HG02763 (cell line): ENCODE results near the gene TRIM33.
"Not testable (repeated sequence)": the region's sequence is repeated elsewhere in the genome, so short reads cannot be mapped to it uniquely, and the experiment has no call there.

Experiments
- ATAC-seq: cut with Tn5 transposase; IDR thresholded peaks from one replicate; pipeline ENCODE4 v1.9.1; 2021; ENCODE audit warnings: mild to moderate bottlenecking, moderate library complexity; ENCODE audit not compliant: unreplicated experiment

Gene TRIM33

DNA sequence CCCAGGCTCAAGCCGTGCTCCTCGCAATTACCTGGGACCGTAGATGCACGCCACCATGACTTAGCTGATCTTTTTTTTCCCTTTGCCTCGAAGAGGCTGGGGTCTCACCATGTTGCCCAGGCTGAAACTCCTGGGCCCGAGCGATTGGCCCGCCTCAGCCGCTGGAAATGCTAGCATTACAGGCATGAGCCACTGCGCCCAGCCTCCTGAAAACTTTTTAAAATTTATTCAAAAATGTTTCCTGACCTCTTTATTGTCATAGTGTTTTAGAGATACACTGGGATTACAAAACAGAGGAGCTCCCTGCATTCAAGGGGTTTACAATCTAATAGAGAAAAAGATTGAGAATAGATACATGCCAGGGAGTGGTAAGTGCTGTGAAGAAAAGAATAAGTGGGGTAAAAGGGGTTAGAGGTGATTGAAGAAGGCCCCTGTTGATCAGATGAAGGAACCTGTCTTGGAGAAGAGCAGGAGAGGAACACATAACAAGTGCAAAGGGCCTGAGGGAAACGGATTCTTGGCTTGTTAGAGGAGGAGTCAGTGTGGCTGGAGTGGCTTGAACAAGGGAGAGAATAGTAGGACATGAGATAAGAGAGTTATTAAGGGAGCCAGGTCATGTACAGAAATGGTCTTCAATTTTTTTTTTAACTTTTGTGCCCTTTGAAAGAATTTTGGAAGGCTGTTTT, 1.7 kb upstream of the TRIM33 start:
- ATAC-seq: no peak

DNA sequence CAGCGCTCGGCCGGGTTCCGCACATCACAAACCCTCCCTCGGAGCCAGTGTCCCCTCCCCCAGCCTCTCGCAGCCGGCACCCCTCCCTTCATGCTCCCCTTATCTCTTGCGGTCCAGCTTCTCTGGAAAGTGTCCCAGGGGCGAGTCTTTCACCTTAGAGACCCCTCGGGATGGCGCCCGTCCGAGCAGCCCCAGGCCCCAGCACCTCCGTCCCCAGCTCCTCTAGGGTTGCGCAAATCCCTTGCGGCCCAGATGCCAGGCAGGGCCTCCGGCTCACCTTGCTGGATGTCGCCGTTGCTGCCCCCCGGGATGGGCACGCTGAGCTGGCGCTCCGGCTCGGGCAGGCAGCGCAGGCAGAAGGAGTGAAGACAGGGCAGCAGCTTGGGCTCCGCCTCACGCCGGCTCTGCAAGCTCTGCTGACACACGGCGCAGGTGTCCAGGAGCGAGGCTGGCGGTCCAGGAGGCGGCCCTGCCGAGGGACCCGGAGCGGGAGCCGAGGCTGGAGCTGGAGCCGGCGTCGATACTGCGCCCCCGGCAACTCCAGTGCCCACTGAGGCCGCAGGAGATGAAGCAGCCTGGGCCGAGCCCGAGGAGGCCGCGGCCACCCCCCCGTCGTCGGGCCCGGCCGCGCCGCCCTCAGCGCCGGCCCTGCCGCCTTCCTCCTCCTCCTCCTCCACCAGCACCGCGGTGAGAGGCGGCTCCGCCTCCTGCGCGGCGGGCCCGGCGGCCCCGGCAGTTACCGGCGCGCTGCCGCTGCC, 550 bp downstream of the TRIM33 start:
- ATAC-seq: peak; percentile 59

DNA sequence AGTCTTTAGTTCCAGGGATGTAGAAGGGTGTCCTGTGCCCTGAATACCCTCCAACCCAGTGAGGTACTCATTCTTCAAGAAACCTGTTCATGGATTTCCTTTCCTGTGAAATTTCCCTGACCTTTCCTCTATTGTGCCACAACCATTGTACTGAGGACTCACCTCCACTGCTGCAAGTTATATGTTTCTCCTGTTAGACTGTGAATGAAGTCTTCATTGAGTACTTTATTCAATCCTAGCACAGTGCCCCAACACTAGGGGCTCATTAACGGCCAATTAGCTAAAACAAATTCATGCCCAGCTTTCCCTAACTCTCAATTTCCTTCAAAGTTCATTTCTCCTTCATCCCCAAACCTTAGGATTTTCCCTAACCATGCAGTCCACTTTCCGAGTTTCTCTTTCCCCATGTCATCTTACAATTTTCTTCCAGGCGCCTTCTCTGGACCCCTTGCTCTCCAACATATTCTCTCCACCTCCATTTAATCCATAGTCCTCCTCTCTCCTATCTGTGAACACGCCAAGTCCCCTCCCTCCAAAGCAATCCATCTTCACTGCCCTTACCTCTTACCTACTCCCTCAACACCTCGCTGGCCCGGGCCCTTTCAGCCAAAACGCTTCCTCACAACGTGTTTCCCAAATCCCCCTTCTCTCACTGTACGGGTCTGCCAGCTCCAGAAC, 1.3 kb downstream of the TRIM33 start:
- no peak for ATAC-seq

DNA sequence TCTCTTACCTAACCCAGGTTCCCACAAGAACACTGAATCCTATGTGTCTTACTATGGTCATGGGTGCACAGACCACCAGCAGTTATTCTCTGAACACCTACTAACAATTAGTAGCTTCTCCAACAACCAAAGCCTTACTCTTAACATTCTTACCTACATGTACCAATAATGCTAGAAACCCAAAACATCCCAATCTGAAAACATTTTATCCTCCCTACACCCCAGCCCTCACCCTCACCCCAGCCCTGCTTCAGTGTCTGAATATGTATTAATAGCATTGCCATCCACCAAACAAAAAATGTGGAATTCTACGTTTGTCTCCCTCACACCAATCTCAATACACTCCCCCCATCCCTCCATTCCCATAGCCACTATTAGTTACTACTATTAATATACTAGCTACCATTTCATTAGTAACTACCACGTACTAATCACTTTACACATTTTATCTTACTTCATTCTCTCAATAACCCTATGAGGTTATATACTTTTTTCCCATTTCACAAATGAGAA, 2.6 kb downstream of the TRIM33 start:
- ATAC-seq: no peak

DNA sequence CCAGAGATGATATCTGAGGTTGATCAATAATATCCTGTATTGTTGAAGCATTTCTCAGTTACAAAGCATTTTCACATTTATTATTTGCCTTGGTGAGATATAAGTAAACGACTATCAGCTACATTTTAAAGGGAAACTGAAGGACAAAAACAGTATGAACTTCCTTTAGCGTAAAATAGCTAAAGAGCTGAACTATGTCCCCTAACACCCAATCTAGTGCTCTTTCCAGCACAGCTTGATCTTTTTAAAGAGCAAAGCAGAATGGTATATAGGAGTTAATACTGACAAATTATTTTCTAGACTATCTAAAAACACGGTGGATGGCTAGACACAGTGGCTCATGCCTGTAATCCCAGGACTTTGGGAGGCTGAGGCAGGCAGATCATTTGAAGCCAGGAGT, 3.5 kb downstream of the TRIM33 start:
- no peak for ATAC-seq

DNA sequence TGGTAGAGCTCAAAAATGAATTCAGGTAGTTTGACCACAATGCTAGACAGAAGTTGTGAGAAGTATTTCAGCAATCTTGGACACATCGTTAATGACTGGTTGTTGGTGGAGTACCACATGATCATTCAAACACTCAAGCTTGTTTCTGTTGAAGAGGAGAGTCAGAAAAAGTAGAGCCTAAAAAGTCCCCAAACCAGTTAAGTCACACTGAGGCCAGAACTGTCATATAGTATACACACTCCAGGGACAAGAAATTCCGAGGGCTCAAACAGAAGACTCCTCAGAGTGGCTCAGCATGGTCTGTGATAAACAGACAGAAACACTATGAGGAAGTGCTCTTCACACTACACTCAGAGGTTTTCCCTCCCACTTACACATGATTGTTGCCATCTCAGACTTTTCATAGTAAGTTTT, 5.8 kb downstream of the TRIM33 start:
- no peak for ATAC-seq

DNA sequence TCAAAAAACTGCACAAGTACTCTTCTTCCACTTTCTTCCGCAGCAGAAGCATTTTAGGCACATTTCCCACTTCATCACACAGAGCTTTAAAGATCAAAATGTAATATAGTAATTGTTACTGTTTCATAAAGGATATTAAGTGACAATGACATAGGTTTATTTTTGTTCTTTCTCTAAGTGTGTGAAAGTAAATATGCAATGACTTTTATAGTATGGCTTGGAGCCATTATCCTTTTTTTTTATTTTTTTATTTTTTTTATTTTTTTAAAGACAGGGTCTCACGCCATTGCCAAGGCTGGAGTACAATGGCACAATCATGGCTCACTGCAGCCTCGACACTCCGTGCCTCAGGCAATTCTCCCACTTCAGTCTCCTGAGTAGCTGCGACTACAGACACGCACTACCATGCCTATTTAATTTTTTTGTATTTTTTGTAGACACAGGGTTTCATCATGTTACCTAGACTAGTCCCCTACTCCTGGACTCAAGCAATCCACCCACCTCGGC, 7.0 kb downstream of the TRIM33 start:
- no peak for ATAC-seq

DNA sequence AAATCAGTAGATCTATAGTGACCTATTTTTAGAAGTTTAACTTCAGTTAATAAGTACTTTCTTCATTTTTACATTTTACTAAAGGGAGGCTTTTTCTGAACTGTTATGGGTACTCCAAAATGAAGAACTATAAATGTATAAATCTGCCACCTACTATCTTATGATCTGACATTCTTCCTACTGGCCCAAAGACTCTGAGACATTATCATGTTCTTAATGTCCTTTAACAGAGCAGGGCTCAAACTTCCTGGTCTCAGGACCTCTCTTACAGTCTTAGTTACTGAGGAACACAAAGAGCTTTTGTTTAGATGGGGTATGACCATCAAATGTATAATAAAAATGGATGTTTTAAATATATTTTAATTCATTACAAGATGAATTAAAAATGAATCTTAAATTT, 8.9 kb downstream of the TRIM33 start:
- ATAC-seq: no peak

DNA sequence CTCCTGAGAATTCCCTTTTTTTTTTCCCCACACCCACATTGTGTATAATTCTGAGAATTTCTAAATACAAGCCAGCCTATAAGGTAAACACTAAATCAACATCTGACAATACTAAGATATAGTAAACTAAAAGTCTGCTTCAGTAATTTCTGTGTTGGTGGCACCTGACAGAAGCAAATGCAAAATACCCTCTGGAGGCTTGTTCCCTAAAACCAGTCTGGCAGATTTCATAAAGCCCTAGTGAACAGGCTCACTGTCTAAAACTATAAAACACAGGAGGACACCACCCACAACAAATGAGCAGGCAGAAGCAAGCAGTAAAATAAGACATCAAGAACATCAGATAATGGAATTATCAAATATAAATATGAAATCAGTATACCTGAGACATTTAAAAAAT, 11.5 kb downstream of the TRIM33 start:
- ATAC-seq: no peak

DNA sequence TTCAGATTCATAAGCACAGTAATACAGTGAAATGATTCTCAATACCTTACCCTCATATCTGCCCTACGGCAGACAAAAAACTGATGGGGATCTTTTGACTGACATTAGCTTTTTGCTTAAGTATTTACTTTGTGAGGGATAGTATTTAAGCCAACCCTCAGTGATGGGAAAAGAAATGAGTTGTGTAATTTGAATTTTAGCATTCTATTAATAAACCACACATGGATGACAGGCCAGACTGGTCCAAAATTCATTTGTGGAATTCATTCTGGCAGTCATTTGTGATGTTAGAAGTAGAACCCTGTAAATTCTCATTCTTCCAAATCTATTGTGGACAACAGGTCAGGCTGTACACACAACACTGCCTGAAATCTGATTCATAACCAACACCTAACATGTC, 14.9 kb downstream of the TRIM33 start:
- ATAC-seq: no peak

DNA sequence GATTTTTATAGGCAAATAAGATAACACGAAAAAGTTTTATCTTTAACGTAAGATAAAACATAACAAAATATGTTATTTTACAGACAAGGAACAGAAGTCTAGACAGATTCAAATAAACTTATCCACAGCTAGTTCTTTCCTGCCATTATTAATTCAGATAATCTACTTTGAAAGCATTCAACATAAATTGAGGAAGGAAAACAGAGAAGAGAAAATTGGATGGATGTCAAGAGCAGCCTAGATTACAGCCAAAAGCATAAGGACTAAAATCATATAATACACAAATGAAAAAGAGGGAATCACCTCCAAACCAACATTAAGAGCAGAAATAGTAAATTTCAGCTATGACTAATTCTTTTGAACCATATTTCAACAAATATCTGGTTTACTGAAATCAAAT, 15.5 kb downstream of the TRIM33 start:
- no peak for ATAC-seq

DNA sequence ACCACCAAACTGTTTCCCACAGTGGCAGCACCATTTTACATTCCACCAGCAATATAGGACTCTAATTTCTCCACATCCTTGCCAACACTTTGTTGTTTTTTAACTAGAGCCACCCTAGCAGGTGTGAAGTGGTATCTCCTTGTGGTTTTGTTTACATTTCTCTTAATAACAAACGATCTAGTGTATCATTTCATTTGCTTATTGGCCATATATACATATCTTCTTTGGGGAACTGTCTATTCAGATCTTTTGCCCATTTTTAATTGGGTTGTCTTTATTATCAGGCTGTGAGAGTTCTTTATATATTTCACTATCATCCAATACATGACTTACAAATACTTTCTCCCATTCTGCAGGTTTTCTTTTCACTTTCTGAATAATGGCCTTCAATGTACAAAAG, 18.0 kb downstream of the TRIM33 start:
- no peak for ATAC-seq

DNA sequence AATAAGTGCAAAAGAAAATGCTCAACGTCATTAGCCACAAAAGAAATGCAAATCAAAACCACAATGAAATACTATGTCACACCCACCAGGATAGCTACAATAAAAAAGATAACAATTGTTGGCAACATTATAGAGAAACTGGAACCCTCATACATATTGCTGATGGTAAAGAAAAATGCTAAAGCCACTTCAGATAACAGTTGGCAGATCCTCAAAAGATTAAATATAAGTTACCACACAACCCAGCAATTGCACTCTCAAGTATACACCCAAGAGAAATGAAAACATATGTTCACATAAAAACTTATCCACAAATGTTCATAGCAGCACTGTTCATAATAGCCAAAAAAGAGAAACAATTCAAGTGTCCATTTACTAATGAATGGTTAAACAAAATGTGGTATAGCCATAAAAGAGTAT, 20.7 kb downstream of the TRIM33 start:
- no peak for ATAC-seq

DNA sequence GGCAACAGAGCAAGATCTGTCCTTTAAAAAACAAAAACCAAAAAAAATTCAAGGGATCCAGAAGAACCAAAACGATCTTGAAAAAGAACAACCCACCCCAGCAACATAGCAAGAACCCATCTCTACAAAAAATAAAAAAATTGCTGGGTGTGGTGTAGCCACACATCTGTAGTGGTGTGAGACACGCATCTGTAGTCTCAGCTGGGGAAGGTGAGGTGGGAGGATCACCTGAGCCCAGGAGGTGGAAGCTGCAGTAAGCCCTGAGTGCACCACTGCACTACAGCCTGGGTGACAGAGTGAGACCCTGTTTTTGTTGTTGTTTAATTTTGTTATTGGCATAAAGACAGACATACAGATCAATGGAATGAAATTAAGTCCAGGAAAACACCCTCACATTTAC, 22.3 kb downstream of the TRIM33 start:
- no peak for ATAC-seq

DNA sequence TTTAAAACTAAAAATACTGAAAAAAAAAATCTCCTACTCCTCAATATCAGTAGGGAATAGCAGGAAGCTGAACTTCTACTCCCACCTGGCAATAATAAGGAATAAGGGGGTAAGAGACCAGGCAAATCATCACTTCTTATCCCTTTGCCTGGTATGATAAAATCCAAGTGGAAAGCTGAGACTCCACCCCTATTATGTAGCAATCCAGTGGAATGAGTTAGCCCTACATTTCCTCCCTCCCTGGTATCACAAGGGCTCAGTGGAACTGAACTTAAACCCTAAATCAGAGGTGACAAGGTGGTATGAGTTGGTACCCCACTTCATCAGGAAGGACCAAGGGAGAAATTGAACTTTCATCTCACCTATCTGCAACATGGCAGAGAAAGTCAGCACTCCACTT, 25.7 kb downstream of the TRIM33 start:
- no peak for ATAC-seq

DNA sequence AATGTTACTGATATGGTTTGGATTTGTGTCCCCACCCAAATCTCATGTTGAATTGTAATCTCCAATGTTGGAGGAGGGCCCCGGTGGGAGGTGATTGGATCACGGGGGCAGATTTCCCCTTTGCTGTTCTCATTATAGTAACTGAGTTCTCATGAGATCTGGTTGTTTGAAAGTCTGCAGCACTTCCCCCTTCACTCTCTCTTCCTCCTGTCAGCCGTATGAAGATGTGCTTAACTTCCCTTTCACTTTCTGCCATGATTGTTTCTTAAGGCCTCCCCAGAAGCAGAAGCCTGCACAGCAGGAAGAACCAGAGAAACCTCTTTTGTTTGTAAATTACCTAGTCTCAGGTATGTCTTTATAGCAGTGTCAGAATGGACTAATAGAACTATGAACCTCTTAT, 28.4 kb downstream of the TRIM33 start:
- ATAC-seq: peak; percentile 73

DNA sequence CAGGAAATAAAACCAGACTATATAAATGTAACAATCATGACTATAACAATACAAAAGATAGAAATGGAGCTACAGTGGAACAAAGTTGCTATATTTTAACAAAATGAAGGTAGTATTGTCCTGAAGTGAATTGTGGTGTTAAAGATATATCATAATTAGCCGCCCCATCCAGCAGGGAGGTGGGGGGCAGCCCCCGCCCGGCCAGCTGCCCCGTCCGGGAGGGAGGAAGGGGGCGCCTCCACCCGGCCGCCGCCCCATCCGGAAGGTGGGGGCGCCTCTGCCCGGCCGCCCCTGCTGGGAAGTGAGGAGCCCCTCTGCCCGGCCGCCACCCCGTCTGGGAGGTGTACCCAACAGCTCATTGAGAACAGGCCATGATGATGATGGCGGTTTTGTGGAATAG, 31.4 kb downstream of the TRIM33 start:
- ATAC-seq: not testable (repeated sequence)

DNA sequence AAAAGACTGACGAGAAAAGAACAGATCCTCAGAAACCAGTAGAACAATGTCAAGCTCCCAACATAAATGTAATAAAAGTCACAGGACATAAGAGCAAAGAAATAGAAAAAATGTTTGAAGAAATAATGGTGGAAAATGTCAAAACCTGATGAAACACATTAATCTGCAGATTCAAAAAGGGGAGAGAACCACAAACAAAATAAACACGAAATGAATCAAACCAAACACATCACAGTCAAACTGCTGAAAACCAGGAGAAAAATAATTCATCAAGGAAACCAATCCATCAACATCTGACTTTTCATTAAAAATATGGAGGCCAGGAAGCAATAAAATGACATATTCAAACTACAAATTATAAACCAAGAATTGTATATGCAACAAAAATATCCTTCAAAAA, 31.9 kb downstream of the TRIM33 start:
- no peak for ATAC-seq

DNA sequence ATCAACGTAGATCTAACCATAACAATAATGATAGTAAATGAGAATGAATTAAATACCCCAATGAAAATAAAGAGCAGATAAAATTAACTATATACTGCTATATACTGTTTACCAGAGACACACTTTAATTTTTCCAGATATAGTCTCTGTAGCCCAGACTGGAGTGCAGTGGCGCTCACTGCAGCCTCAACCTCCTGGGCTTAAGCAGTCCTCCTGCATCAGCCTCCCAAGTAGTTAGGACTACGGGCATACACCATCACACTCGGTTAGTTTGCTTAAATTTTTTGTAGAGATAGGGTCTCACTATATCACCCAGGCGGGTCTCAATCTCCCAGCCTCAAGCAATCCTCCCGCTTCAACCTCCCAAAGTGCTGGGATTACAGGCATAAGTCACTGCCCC, 37.2 kb downstream of the TRIM33 start:
- ATAC-seq: no peak

DNA sequence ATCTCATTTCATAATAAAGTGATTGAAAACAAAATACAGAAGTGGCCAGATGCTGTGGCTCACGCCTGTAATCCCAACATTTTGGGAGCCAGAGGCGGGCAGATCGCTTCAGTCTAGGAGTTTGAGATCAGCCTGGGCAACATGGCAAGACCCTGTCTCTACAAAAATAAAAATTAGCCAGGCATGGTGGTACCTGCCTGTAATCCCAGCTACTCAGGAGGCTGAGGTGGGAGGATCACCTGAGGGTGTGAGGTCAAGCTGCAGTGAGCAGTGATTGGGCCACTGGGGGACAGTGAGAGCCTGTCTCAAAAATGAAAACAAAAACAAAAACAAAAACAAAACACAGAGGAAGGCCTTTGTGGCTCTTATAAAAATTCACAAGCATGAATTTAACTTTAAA, 38.6 kb downstream of the TRIM33 start:
- ATAC-seq: no peak

DNA sequence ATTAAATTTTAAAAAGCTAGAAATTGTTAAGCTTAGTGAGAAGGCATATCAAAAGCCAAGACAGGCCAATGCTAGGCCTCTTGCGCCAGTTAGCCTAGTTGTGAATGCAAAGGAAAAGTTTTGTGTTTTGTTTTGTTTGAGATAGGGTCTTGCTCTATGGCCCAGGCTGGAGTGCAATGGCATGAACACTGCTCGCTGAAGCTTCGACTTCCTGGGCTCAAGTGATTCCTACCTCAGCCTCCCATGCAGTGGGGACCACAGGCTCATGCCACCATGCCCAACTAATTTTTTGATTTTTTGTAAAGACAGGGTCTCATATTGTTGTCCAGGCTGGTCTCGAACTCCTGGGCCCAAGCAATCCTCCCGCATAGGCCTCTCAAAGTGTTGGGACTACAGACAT, 40.3 kb downstream of the TRIM33 start:
- ATAC-seq: no peak
